Mesenchymal stem cell (in vitro differentiated cells and primary cell): ENCODE results near the gene TOMM40L.
"Not testable (repeated sequence)": the region's sequence is repeated elsewhere in the genome, so short reads cannot be mapped to it uniquely, and the experiment has no call there.

ENCODE experiments used
- DNase-seq: peaks from one replicate; pipeline ENCODE4 v3.0.0-alpha.2; 2013
- H2AFZ ChIP-seq: one replicate; pipeline ENCODE4 v1.6.1; 2013; ENCODE audit warnings: low read depth, mild to moderate bottlenecking, control low read depth, inconsistent platforms, low read length, moderate library complexity
- H2AK5ac ChIP-seq: 2 replicates; pipeline ENCODE4 v1.6.1; 2013; ENCODE audit warnings: low read length, moderate library complexity, mild to moderate bottlenecking, inconsistent platforms; ENCODE audit not compliant: severe bottlenecking
- H2BK120ac ChIP-seq: one replicate; pipeline ENCODE4 v1.6.1; 2013; ENCODE audit warnings: low read depth, mild to moderate bottlenecking, inconsistent platforms, low read length, moderate library complexity
- H2BK12ac ChIP-seq, 2 experiments: one replicate each; pipeline ENCODE4 v1.6.1; 2013; ENCODE audit warnings: inconsistent platforms in 2 of 2, low read length in 2 of 2, mild to moderate bottlenecking in 2 of 2, moderate library complexity in 2 of 2, control low read depth in 1 of 2
- H2BK15ac ChIP-seq: one replicate; pipeline ENCODE4 v1.6.1; 2013; ENCODE audit warnings: mild to moderate bottlenecking, low read depth, inconsistent platforms; ENCODE audit not compliant: poor library complexity, severe bottlenecking
- H2BK5ac ChIP-seq: 2 replicates; pipeline ENCODE4 v1.6.1; 2013; ENCODE audit warnings: low read depth, mild to moderate bottlenecking, low read length, control low read depth, inconsistent platforms; ENCODE audit not compliant: poor library complexity, severe bottlenecking
- H3K14ac ChIP-seq, 2 experiments: one replicate each; pipeline ENCODE4 v1.6.1; 2013; ENCODE audit warnings: inconsistent platforms in 2 of 2, low read length in 2 of 2, control low read depth in 1 of 2, mild to moderate bottlenecking in 1 of 2, moderate library complexity in 1 of 2
- H3K18ac ChIP-seq, 2 experiments: one replicate each; pipeline ENCODE4 v1.6.1; 2013; ENCODE audit warnings: inconsistent platforms in 2 of 2, low read length in 2 of 2, control low read depth in 1 of 2, low read depth in 1 of 2, mild to moderate bottlenecking in 1 of 2
- H3K23ac ChIP-seq, 2 experiments: one replicate each; pipeline ENCODE4 v1.6.1; 2013; ENCODE audit warnings: inconsistent platforms in 2 of 2, low read length in 2 of 2, mild to moderate bottlenecking in 2 of 2, moderate library complexity in 2 of 2, control low read depth in 1 of 2
- H3K27ac ChIP-seq: 2 replicates; pipeline ENCODE4 v1.5.1; 2013; ENCODE audit warnings: mild to moderate bottlenecking, moderate library complexity, low read length, control low read depth, inconsistent platforms; ENCODE audit not compliant: poor library complexity, severe bottlenecking
- H3K27me3 ChIP-seq, 2 experiments: 2 replicates each; pipeline versions ENCODE4 v1.6.1 to v1.7.0; 2013; ENCODE audit warnings: low read length in 2 of 2, mild to moderate bottlenecking in 2 of 2, moderate library complexity in 2 of 2, control low read depth in 1 of 2, inconsistent platforms in 1 of 2; ENCODE audit not compliant: control insufficient read depth in 1 of 2, insufficient read depth in 1 of 2
- H3K36me3 ChIP-seq, 2 experiments: 2 replicates each; pipeline versions ENCODE4 v1.6.1 to v1.7.0; 2013; ENCODE audit warnings: low read length in 2 of 2, control low read depth in 1 of 2, inconsistent platforms in 1 of 2, low read depth in 1 of 2, mild to moderate bottlenecking in 1 of 2; ENCODE audit not compliant: insufficient read depth in 2 of 2, control insufficient read depth in 1 of 2
- H3K4ac ChIP-seq, 2 experiments: one replicate each; pipeline ENCODE4 v1.6.1; 2013; ENCODE audit warnings: inconsistent platforms in 2 of 2, low read length in 2 of 2, mild to moderate bottlenecking in 2 of 2, moderate library complexity in 2 of 2, control low read depth in 1 of 2, low read depth in 1 of 2
- H3K4me1 ChIP-seq: 2 replicates; pipeline ENCODE4 v1.6.1; 2013; ENCODE audit warnings: low read depth, low read length, control low read depth; ENCODE audit not compliant: control insufficient read depth, insufficient read depth
- H3K4me2 ChIP-seq: 2 replicates; pipeline ENCODE4 v1.6.1; 2013; ENCODE audit warnings: low read length, mild to moderate bottlenecking, inconsistent platforms; ENCODE audit not compliant: poor library complexity, severe bottlenecking
- H3K4me3 ChIP-seq, 2 experiments: 2 replicates each; pipeline versions ENCODE4 v1.5.1 to v1.7.0; 2013; ENCODE audit warnings: low read length in 2 of 2, mild to moderate bottlenecking in 2 of 2, control low read depth in 1 of 2, low read depth in 1 of 2; ENCODE audit not compliant: insufficient read depth in 1 of 2
- H3K79me1 ChIP-seq: replicated peaks from 2 replicates; pipeline ENCODE4 v1.6.1; 2013; ENCODE audit warnings: mild to moderate bottlenecking, control low read depth, low read length, inconsistent platforms; ENCODE audit not compliant: poor library complexity, severe bottlenecking
- H3K9ac ChIP-seq: 2 replicates; pipeline ENCODE4 v1.7.0; 2013; ENCODE audit warnings: mild to moderate bottlenecking, low read length, moderate library complexity
- H3K9me3 ChIP-seq: 2 replicates; pipeline ENCODE4 v1.7.0; 2013; ENCODE audit warnings: mild to moderate bottlenecking, low read length; ENCODE audit not compliant: control insufficient read depth
- H4K8ac ChIP-seq: one replicate; pipeline ENCODE4 v1.6.1; 2013; ENCODE audit warnings: inconsistent platforms, mild to moderate bottlenecking, low read length, moderate library complexity
- H4K91ac ChIP-seq: one replicate; pipeline ENCODE4 v1.6.1; 2013; ENCODE audit warnings: mild to moderate bottlenecking, low read length, inconsistent platforms
- WGBS: methylation state at CpG from one replicate; pipeline ENCODE4 v1.1.7; 2013; ENCODE audit warnings: mixed read lengths; 5-methylcytosine and 5-hydroxymethylcytosine counted together

Gene TOMM40L

GRCh38 chr1:161255955-161256520 lies 30.2 kb downstream of the TOMM40L start:
- WGBS = 84% methylated on average over 3 of the region's 4 CpGs
- not testable (repeated sequence) for H3K4me2 ChIP-seq, H3K9ac ChIP-seq, H3K27ac ChIP-seq, H3K4ac ChIP-seq, H3K4me3 ChIP-seq, H3K23ac ChIP-seq, H3K14ac ChIP-seq, H3K4me1 ChIP-seq, H3K36me3 ChIP-seq, H2AFZ ChIP-seq, H3K18ac ChIP-seq, H2BK120ac ChIP-seq, H2BK15ac ChIP-seq, H4K91ac ChIP-seq, H3K79me1 ChIP-seq, H2AK5ac ChIP-seq, H2BK12ac ChIP-seq, H4K8ac ChIP-seq, H2BK5ac ChIP-seq, DNase-seq
- H3K9me3 ChIP-seq = peaks cover 23% of the 10 kb centered on the region
- H3K27me3 ChIP-seq = peaks cover 37 to 40% of the 10 kb centered on the region in 2 experiments

- not testable (repeated sequence) for H3K36me3 ChIP-seq, H3K18ac ChIP-seq, H2AK5ac ChIP-seq, H3K4me3 ChIP-seq, H2BK5ac ChIP-seq, H2AFZ ChIP-seq, H2BK15ac ChIP-seq, H3K14ac ChIP-seq, H3K4ac ChIP-seq, DNase-seq, H3K23ac ChIP-seq, H3K4me2 ChIP-seq, H2BK120ac ChIP-seq, H4K8ac ChIP-seq, H3K79me1 ChIP-seq, H3K27ac ChIP-seq, H3K9ac ChIP-seq, H4K91ac ChIP-seq, H2BK12ac ChIP-seq, H3K4me1 ChIP-seq
- Histone ChIP-seq H3K9me3 (peaks cover 23% of the 10 kb centered on the region), H3K27me3 (peaks cover 45 to 47% of the 10 kb centered on the region in 2 experiments)
- 90% methylated on average over 5 of the region's 5 CpGs for WGBS
Measured at GRCh38 chr1:161257109-161257508, 31.2 kb downstream of the TOMM40L start.

- H2BK12ac ChIP-seq = peak within 1 kb of the TSS in 1 of 2 experiments; percentile 48
- H3K14ac ChIP-seq = peak within 1 kb of the TSS in 1 of 2 experiments; percentile 76
- H3K27me3 ChIP-seq = peaks cover 48 to 52% of the 10 kb centered on the region in 2 experiments
- H2BK120ac ChIP-seq = no peak within 1 kb of the TSS
- no peak within 1 kb of the TSS for H3K4ac ChIP-seq
- peaks cover 8% of the 10 kb centered on the region for H3K4me1 ChIP-seq
- no peak within 1 kb of the TSS for H2AK5ac ChIP-seq
- peak within 1 kb of the TSS; percentile 76 for H2AFZ ChIP-seq
- no peak within 1 kb of the TSS for H4K91ac ChIP-seq
- peak within 1 kb of the TSS; percentile 89 for H3K4me2 ChIP-seq
- H3K9me3 ChIP-seq = peaks cover 23% of the 10 kb centered on the region
- no peaks in the 10 kb centered on the region for H3K36me3 ChIP-seq
- H3K79me1 ChIP-seq = no peaks in the 10 kb centered on the region
- H3K4me3 ChIP-seq = peak within 1 kb of the TSS; percentile 53 to 66
- H4K8ac ChIP-seq = no peak within 1 kb of the TSS
- WGBS = 6% methylated on average over 57 of the region's 62 CpGs
- H3K27ac ChIP-seq = no peak within 1 kb of the TSS
- H2BK5ac ChIP-seq = no peak within 1 kb of the TSS
- H2BK15ac ChIP-seq = no peak within 1 kb of the TSS
- peak within 1 kb of the TSS in 1 of 2 experiments; percentile 69 for H3K23ac ChIP-seq
- no peak within 1 kb of the TSS for H3K18ac ChIP-seq
- H3K9ac ChIP-seq = no peak within 1 kb of the TSS
- DNase-seq = peak; percentile 45
Measured at GRCh38 chr1:161258439-161259344, 32.8 kb downstream of the TOMM40L start, which contains the start of gene PCP4L1. Gene PCP4L1 (plus strand): TSS chr1:161258745. CDS start chr1:161258975, 230 bp downstream.

- no peak overlapping the region for H3K9ac ChIP-seq
- peaks cover 23% of the 10 kb centered on the region for H3K9me3 ChIP-seq
- H3K79me1 ChIP-seq = no peaks in the 10 kb centered on the region
- H3K4me1 ChIP-seq = peaks cover 8% of the 10 kb centered on the region
- H3K4me3 ChIP-seq = no peak overlapping the region
- peaks cover 48 to 52% of the 10 kb centered on the region in 2 experiments for H3K27me3 ChIP-seq
- H2AK5ac ChIP-seq = no peak overlapping the region
- no peak overlapping the region for H3K18ac ChIP-seq
- H3K4me2 ChIP-seq = no peak overlapping the region
- no peak for DNase-seq
- no peak overlapping the region for H2BK12ac ChIP-seq
- no peak overlapping the region for H2BK15ac ChIP-seq
- no peak overlapping the region for H3K4ac ChIP-seq
- no peak overlapping the region for H2AFZ ChIP-seq
- H2BK120ac ChIP-seq = no peak overlapping the region
- no peak overlapping the region for H4K8ac ChIP-seq
- WGBS = 50% methylated on average over 6 of the region's 6 CpGs
- no peaks in the 10 kb centered on the region for H3K36me3 ChIP-seq
- H3K14ac ChIP-seq = no peak overlapping the region
- H3K27ac ChIP-seq = no peak overlapping the region
- no peak overlapping the region for H3K23ac ChIP-seq
- H4K91ac ChIP-seq = no peak overlapping the region
- no peak overlapping the region for H2BK5ac ChIP-seq
Measured at GRCh38 chr1:161259345-161259702, 33.5 kb downstream of the TOMM40L start.
